Stimulated activated naive CD4-positive, alpha-beta T cell treated with Interleukin-2 at 50 U/mL for 16 hours (primary cell): ENCODE data around the gene SUMO3.

Source experiments
- DNase-seq: peaks from one replicate; lab custom pipeline; 2025; lab: John Stamatoyannopoulos, UW

Gene SUMO3

GRCh38 chr21:44778499-44778911, 39.4 kb downstream of the SUMO3 start:
- no peak for DNase-seq

GRCh38 chr21:44778094-44778493, 39.8 kb downstream of the SUMO3 start:
- no peak for DNase-seq

- DNase-seq: no peak
These were observed 42.9 kb downstream of the SUMO3 start for GRCh38 chr21:44774972-44775371.

GRCh38 chr21:44773291-44773932, 44.5 kb downstream of the SUMO3 start:
- DNase-seq: no peak

GRCh38 chr21:44771896-44772525, 45.9 kb downstream of the SUMO3 start:
- DNase-seq: no peak

- no peak for DNase-seq
These were observed 49.7 kb downstream of the SUMO3 start for GRCh38 chr21:44767834-44768831.

GRCh38 chr21:44766818-44767354, 51.0 kb downstream of the SUMO3 start:
- DNase-seq: no peak

- DNase-seq: no peak
These were observed 51.6 kb downstream of the SUMO3 start for GRCh38 chr21:44766014-44766817.

- DNase-seq: no peak
These were observed 52.4 kb downstream of the SUMO3 start for GRCh38 chr21:44765231-44766013.

- no peak for DNase-seq
These were observed 53.3 kb downstream of the SUMO3 start for GRCh38 chr21:44764319-44765230.

- DNase-seq: no peak
These were observed 54.2 kb downstream of the SUMO3 start for GRCh38 chr21:44763451-44764318.

- DNase-seq: no peak
These were observed 54.8 kb downstream of the SUMO3 start for GRCh38 chr21:44763050-44763378.

- DNase-seq: no peak
These were observed 55.4 kb downstream of the SUMO3 start for GRCh38 chr21:44762221-44763049.

GRCh38 chr21:44761747-44762208, 56.1 kb downstream of the SUMO3 start:
- DNase-seq: no peak

- DNase-seq: no peak
These were observed 56.7 kb downstream of the SUMO3 start for GRCh38 chr21:44761011-44761729.

GRCh38 chr21:44760376-44760775, 57.5 kb downstream of the SUMO3 start:
- no peak for DNase-seq

GRCh38 chr21:44759628-44760285, 58.1 kb downstream of the SUMO3 start:
- DNase-seq: no peak
